Measurements from ENCODE around the gene ABL1.

DNA sequence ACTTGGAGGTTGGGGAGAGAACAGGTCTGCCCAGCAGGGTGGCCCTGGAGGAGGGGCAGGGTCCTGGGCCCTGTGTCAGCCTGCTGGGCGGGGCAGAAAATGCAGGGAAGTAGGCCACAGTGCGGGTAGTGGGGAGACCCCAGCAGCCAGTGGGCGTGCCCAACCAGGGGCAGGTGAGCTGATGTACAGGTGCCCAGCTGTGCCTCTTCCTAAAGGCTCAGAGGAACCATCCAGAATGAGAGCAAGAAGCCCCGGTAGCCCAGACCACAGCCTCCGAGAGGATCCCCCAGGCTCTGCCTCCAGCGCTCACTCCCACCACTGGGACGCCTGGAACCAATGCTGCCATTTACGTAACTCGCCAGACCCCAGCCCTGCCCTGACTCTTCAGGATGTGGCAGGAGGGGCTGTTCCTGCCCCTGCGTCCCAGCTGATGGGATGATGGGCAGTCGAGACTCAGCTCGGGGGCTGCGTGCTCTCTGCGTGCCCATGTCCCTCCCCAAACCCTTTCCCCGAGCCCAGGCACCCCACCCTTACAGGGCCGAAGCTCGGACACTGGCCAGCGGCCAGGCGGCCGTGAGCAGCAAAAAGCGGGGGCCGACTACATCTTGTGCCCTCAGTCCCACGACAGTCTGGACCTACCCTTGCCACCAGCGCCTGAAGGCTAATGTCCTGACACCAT, 79.5 kb downstream of the ABL1 start:
- no peak for TF ChIP-seq CTCF (IDR thresholded peaks at IDR 0.05; ENCODE audit: low read depth, low read length, poor library complexity, severe bottlenecking)
- no peak for TF ChIP-seq EZH2phosphoT487 (IDR thresholded peaks at IDR 0.05; ENCODE audit: borderline replicate concordance, low read length)
